GM18499 (cell line): Measurements from ENCODE around the gene NPIPB9.

Source experiments
- ATAC-seq: cut with Tn5 transposase; IDR thresholded peaks from one replicate; pipeline ENCODE4 v1.9.1; 2021; ENCODE audit warnings: moderate number of reproducible peaks; ENCODE audit not compliant: insufficient read depth, unreplicated experiment

The NPIPB9 gene

DNA sequence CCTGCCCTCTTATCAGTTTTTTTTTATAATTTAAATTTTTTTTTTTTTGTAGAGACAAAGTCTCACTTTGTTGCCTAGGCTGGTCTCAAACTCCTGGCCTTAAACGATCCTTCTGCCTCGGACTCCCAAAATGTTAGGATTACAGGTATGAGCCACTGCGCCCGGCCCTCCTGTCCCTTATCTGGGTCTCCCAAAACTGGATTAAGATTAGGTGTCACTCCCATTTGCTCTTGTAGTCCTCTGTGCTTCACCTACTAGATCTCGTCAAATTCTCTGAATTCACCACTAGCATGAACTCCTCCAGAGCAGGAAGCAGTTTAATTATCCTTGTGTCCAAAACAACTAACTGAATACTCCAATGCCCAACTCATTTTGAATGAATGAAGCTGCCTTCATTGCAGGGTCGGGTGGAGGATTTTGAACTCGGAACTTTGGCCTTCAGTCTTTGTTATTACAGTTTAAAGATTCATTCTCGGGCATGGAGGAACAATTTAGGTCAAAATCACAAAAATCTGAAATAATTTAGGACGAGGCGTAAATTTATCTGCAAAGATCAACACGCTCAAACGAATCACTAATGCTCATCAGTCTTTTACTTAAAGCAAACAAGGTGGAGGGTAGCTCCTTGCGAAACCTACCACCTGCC, 70.4 kb downstream of the NPIPB9 start:
- ATAC-seq, result no peak
